GM23338 (cell line): Measurements from ENCODE around the gene SYNE2. TPM values are rescaled to one million over a fixed set of nuclear protein-coding genes. Genes with fewer than 3 reads are reported as not detected.

Experiments used
- ATAC-seq: fragments of 200-7000 bp; cut with Tn5 transposase; 3 replicates; pipeline ENCODE4 v1.9.1; 2020
- DNase-seq: peaks from one replicate; pipeline ENCODE4 v3.0.0-alpha.2; 2015; ENCODE audit warnings: low spot score
- H2AFZ ChIP-seq: fragments of 200-600 bp; sonication (generic); 2 replicates; pipeline ENCODE4 v1.8.0; 2016; ENCODE audit warnings: antibody characterized with exemption, mild to moderate bottlenecking, moderate library complexity
- H3F3A ChIP-seq: fragments of 200-600 bp; sonication (generic); replicated peaks from 2 replicates; pipeline ENCODE4 v1.8.0; 2017; ENCODE audit warnings: antibody characterized with exemption, mixed run types, low read depth
- H3K27ac ChIP-seq: fragments of 200-600 bp; sonication (generic); 2 replicates; pipeline ENCODE4 v1.6.1; 2016; ENCODE audit warnings: low read depth
- H3K27me3 ChIP-seq: fragments of 200-600 bp; sonication (generic); 2 replicates; pipeline ENCODE4 v1.8.0; 2016; ENCODE audit warnings: mild to moderate bottlenecking, mixed run types, moderate library complexity; ENCODE audit not compliant: insufficient read depth
- H3K36me3 ChIP-seq: fragments of 200-600 bp; sonication (generic); 2 replicates; pipeline ENCODE4 v1.8.0; 2016; ENCODE audit warnings: mild to moderate bottlenecking; ENCODE audit not compliant: insufficient read depth
- H3K4me1 ChIP-seq: fragments of 200-600 bp; sonication (generic); 2 replicates; pipeline ENCODE4 v1.8.0; 2016; ENCODE audit warnings: mild to moderate bottlenecking, moderate library complexity; ENCODE audit not compliant: insufficient read depth
- H3K4me2 ChIP-seq: fragments of 200-600 bp; sonication (generic); 2 replicates; pipeline ENCODE4 v1.7.1; 2017; ENCODE audit warnings: mixed run types
- H3K4me3 ChIP-seq: fragments of 200-600 bp; sonication (generic); 2 replicates; pipeline ENCODE4 v1.6.1; 2016; ENCODE audit warnings: mixed run types
- H3K79me2 ChIP-seq: fragments of 200-600 bp; sonication (generic); replicated peaks from 2 replicates; pipeline ENCODE4 v1.8.0; 2017; ENCODE audit warnings: mild to moderate bottlenecking; ENCODE audit not compliant: insufficient read depth
- H3K9me2 ChIP-seq: fragments of 200-600 bp; sonication (generic); 2 replicates; pipeline ENCODE4 v1.8.0; 2017; ENCODE audit not compliant: insufficient read depth
- H4K20me1 ChIP-seq: fragments of 200-600 bp; sonication (generic); replicated peaks from 2 replicates; pipeline ENCODE4 v1.8.0; 2017; ENCODE audit warnings: mild to moderate bottlenecking; ENCODE audit not compliant: insufficient read depth
- H3K27ac Mint-ChIP-seq: 2 replicates; pipeline ENCODE4 v1.8.0; 2020; ENCODE audit warnings: inconsistent platforms, mild to moderate bottlenecking, moderate library complexity, mixed read lengths
- H3K27me3 Mint-ChIP-seq: 3 replicates; pipeline ENCODE4 v1.8.0; 2022; ENCODE audit warnings: low read depth, mild to moderate bottlenecking, moderate library complexity, mixed read lengths, inconsistent platforms; ENCODE audit not compliant: insufficient read depth, poor library complexity
- H3K36me3 Mint-ChIP-seq: 3 replicates; pipeline ENCODE4 v1.8.0; 2021; ENCODE audit warnings: low read depth, mild to moderate bottlenecking, inconsistent platforms, moderate library complexity, mixed read lengths
- H3K4me1 Mint-ChIP-seq: 3 replicates; pipeline ENCODE4 v1.8.0; 2020; ENCODE audit warnings: mild to moderate bottlenecking, inconsistent platforms, mixed read lengths
- H3K4me3 Mint-ChIP-seq: 3 replicates; pipeline ENCODE4 v1.8.0; 2021; ENCODE audit warnings: moderate library complexity, mild to moderate bottlenecking, inconsistent platforms, mixed read lengths
- H3K9me3 Mint-ChIP-seq: 3 replicates; pipeline ENCODE4 v1.8.0; 2020; ENCODE audit warnings: moderate library complexity, mild to moderate bottlenecking, inconsistent platforms, mixed read lengths
- CREB1 ChIP-seq: fragments of 250-450 bp; sonication (Bioruptor Pico); IDR thresholded peaks from 2 replicates; pipeline ENCODE4 v1.5.0; 2020; ENCODE audit warnings: low read depth, mild to moderate bottlenecking, moderate library complexity
- EZH2 ChIP-seq: fragments of 200-600 bp; sonication (generic); IDR thresholded peaks from one replicate; pipeline ENCODE4 v1.8.0; 2017; ENCODE audit warnings: antibody characterized with exemption, mild to moderate bottlenecking, low read depth; ENCODE audit not compliant: unreplicated experiment
- EZH2phosphoT487 ChIP-seq: fragments of 200-600 bp; sonication (generic); IDR thresholded peaks from one replicate; pipeline ENCODE4 v1.8.1; 2018; ENCODE audit warnings: antibody characterized with exemption; ENCODE audit not compliant: unreplicated experiment
- JUNB ChIP-seq: IDR thresholded peaks from one replicate; pipeline ENCODE4 v1.6.1; 2016; ENCODE audit warnings: antibody characterized with exemption; ENCODE audit not compliant: unreplicated experiment
- NANOG ChIP-seq: IDR thresholded peaks from 2 replicates; pipeline ENCODE4 v1.6.1; 2016; ENCODE audit warnings: antibody characterized with exemption, borderline replicate concordance
- POLR2AphosphoS5 ChIP-seq: IDR thresholded peaks from 2 replicates; pipeline ENCODE4 v1.6.1; 2016; ENCODE audit warnings: antibody characterized with exemption, low read depth
- STAT1 ChIP-seq: IDR thresholded peaks from one replicate; pipeline ENCODE4 v1.6.1; 2016; ENCODE audit warnings: antibody characterized with exemption; ENCODE audit not compliant: unreplicated experiment
- ZNF114 ChIP-seq: fragments of 250-450 bp; sonication (Bioruptor Pico); IDR thresholded peaks from 2 replicates; pipeline ENCODE4 v1.5.0; 2020; ENCODE audit warnings: mild to moderate bottlenecking, moderate library complexity
- ZNF331 ChIP-seq: fragments of 250-450 bp; sonication (Bioruptor Pico); IDR thresholded peaks from 2 replicates; pipeline ENCODE4 v1.5.0; 2020; ENCODE audit warnings: low read depth, mild to moderate bottlenecking, moderate library complexity
- polyA plus RNA-seq: library from polyadenylated mRNA; unstranded; fragments of >200 nt; fragmentation: Nextera tagmentation; extraction: Ambion mirVana; gene quantifications from 2 replicates; pipeline ENCODE4 v1.2.1, GENCODE V29; 2016
- total RNA-seq: library from RNA; depleted of rRNA; stranded (reverse); fragments of >200 nt; shearing (Covaris generic); gene quantifications from 2 replicates; pipeline ENCODE4 v1.2.3, GENCODE V29; 2014
- TF ChIP-seq, protein P1 (sequence below): IDR thresholded peaks from 2 replicates; pipeline ENCODE4 v1.6.1; 2016; ENCODE audit warnings: antibody characterized with exemption
- TF ChIP-seq, protein P2 (sequence below), 2 experiments: fragments of 200-600 bp in 1 of 2; sonication (generic) in 1 of 2; conservative IDR thresholded peaks; 2 replicates each; pipeline versions ENCODE4 v1.5.1 to v1.6.1; 2016 to 2017; ENCODE audit warnings: antibody characterized with exemption in 2 of 2, low read depth in 2 of 2, mild to moderate bottlenecking in 2 of 2, moderate library complexity in 1 of 2
- TF ChIP-seq, protein P3 (sequence below): IDR thresholded peaks from one replicate; pipeline ENCODE4 v1.6.1; 2018; ENCODE audit warnings: antibody characterized with exemption; ENCODE audit not compliant: unreplicated experiment
- TF ChIP-seq, protein P4 (sequence below): fragments of 250-450 bp; sonication (Bioruptor Pico); IDR thresholded peaks from 2 replicates; pipeline ENCODE4 v1.5.0; 2020; ENCODE audit warnings: mild to moderate bottlenecking, moderate library complexity

Gene SYNE2
- total and polyA plus RNA-seq, 2 experiments from 2014 or later: 34.3 to 86.5 TPM

DNA sequence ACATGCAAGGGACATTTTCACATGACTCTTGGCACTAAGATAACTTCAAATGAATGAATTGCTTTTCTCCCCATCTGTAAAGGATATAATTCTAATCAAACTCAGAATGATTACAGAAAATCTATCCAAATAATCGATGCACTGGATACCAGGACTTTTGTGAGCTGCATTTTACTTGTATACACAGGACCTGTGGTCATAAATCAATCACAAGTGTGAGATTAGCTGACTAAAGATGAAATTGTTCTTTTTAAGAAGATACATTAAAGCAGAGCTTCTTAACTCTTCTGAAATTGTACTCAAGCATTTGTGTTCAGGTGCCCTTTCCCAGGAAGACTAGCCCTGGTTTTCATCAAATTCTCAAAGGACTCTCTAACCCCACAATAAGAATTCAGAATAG lies 375.1 kb downstream of the SYNE2 start:
- no peak for DNase-seq
- Histone ChIP-seq H3K4me1 (no peaks in the 10 kb centered on the region), H3K4me3 (no peak overlapping the region), H4K20me1 (no peaks in the 10 kb centered on the region), H3K27ac (no peak overlapping the region), H3K36me3 (peaks cover 29% of the 10 kb centered on the region; the same call in 1 of the 2 replicates), H3K4me2 (no peak overlapping the region), H3F3A (no peaks in the 10 kb centered on the region), H3K79me2 (no peaks in the 10 kb centered on the region), H3K9me2 (no peaks in the 10 kb centered on the region), H3K27me3 (no peaks in the 10 kb centered on the region), H2AFZ (no peak overlapping the region)
- Mint-ChIP-seq H3K4me1 (no peaks in the 10 kb centered on the region), H3K27ac (no peak overlapping the region), H3K27me3 (no peaks in the 10 kb centered on the region), H3K4me3 (no peak overlapping the region), H3K36me3 (peaks cover 41% of the 10 kb centered on the region), H3K9me3 (no peaks in the 10 kb centered on the region)
- TF ChIP-seq STAT1 (no peak), EZH2phosphoT487 (no peak), CREB1 (CRISPR knock-in tag) (no peak), POLR2AphosphoS5 (no peak), EZH2 (no peak), ZNF331 (CRISPR knock-in tag) (no peak), NANOG (no peak), JUNB (no peak), ZNF114 (CRISPR knock-in tag) (no peak)
- TF ChIP-seq, protein P1, sequence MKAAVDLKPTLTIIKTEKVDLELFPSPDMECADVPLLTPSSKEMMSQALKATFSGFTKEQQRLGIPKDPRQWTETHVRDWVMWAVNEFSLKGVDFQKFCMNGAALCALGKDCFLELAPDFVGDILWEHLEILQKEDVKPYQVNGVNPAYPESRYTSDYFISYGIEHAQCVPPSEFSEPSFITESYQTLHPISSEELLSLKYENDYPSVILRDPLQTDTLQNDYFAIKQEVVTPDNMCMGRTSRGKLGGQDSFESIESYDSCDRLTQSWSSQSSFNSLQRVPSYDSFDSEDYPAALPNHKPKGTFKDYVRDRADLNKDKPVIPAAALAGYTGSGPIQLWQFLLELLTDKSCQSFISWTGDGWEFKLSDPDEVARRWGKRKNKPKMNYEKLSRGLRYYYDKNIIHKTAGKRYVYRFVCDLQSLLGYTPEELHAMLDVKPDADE: no peak
- TF ChIP-seq, protein P2, sequence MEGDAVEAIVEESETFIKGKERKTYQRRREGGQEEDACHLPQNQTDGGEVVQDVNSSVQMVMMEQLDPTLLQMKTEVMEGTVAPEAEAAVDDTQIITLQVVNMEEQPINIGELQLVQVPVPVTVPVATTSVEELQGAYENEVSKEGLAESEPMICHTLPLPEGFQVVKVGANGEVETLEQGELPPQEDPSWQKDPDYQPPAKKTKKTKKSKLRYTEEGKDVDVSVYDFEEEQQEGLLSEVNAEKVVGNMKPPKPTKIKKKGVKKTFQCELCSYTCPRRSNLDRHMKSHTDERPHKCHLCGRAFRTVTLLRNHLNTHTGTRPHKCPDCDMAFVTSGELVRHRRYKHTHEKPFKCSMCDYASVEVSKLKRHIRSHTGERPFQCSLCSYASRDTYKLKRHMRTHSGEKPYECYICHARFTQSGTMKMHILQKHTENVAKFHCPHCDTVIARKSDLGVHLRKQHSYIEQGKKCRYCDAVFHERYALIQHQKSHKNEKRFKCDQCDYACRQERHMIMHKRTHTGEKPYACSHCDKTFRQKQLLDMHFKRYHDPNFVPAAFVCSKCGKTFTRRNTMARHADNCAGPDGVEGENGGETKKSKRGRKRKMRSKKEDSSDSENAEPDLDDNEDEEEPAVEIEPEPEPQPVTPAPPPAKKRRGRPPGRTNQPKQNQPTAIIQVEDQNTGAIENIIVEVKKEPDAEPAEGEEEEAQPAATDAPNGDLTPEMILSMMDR (conservative IDR thresholded peaks at IDR 0.05; ENCODE audit: low read depth in 2 of 2): no peak
- TF ChIP-seq, protein P3, sequence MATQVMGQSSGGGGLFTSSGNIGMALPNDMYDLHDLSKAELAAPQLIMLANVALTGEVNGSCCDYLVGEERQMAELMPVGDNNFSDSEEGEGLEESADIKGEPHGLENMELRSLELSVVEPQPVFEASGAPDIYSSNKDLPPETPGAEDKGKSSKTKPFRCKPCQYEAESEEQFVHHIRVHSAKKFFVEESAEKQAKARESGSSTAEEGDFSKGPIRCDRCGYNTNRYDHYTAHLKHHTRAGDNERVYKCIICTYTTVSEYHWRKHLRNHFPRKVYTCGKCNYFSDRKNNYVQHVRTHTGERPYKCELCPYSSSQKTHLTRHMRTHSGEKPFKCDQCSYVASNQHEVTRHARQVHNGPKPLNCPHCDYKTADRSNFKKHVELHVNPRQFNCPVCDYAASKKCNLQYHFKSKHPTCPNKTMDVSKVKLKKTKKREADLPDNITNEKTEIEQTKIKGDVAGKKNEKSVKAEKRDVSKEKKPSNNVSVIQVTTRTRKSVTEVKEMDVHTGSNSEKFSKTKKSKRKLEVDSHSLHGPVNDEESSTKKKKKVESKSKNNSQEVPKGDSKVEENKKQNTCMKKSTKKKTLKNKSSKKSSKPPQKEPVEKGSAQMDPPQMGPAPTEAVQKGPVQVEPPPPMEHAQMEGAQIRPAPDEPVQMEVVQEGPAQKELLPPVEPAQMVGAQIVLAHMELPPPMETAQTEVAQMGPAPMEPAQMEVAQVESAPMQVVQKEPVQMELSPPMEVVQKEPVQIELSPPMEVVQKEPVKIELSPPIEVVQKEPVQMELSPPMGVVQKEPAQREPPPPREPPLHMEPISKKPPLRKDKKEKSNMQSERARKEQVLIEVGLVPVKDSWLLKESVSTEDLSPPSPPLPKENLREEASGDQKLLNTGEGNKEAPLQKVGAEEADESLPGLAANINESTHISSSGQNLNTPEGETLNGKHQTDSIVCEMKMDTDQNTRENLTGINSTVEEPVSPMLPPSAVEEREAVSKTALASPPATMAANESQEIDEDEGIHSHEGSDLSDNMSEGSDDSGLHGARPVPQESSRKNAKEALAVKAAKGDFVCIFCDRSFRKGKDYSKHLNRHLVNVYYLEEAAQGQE: no peak
- TF ChIP-seq, protein P4, sequence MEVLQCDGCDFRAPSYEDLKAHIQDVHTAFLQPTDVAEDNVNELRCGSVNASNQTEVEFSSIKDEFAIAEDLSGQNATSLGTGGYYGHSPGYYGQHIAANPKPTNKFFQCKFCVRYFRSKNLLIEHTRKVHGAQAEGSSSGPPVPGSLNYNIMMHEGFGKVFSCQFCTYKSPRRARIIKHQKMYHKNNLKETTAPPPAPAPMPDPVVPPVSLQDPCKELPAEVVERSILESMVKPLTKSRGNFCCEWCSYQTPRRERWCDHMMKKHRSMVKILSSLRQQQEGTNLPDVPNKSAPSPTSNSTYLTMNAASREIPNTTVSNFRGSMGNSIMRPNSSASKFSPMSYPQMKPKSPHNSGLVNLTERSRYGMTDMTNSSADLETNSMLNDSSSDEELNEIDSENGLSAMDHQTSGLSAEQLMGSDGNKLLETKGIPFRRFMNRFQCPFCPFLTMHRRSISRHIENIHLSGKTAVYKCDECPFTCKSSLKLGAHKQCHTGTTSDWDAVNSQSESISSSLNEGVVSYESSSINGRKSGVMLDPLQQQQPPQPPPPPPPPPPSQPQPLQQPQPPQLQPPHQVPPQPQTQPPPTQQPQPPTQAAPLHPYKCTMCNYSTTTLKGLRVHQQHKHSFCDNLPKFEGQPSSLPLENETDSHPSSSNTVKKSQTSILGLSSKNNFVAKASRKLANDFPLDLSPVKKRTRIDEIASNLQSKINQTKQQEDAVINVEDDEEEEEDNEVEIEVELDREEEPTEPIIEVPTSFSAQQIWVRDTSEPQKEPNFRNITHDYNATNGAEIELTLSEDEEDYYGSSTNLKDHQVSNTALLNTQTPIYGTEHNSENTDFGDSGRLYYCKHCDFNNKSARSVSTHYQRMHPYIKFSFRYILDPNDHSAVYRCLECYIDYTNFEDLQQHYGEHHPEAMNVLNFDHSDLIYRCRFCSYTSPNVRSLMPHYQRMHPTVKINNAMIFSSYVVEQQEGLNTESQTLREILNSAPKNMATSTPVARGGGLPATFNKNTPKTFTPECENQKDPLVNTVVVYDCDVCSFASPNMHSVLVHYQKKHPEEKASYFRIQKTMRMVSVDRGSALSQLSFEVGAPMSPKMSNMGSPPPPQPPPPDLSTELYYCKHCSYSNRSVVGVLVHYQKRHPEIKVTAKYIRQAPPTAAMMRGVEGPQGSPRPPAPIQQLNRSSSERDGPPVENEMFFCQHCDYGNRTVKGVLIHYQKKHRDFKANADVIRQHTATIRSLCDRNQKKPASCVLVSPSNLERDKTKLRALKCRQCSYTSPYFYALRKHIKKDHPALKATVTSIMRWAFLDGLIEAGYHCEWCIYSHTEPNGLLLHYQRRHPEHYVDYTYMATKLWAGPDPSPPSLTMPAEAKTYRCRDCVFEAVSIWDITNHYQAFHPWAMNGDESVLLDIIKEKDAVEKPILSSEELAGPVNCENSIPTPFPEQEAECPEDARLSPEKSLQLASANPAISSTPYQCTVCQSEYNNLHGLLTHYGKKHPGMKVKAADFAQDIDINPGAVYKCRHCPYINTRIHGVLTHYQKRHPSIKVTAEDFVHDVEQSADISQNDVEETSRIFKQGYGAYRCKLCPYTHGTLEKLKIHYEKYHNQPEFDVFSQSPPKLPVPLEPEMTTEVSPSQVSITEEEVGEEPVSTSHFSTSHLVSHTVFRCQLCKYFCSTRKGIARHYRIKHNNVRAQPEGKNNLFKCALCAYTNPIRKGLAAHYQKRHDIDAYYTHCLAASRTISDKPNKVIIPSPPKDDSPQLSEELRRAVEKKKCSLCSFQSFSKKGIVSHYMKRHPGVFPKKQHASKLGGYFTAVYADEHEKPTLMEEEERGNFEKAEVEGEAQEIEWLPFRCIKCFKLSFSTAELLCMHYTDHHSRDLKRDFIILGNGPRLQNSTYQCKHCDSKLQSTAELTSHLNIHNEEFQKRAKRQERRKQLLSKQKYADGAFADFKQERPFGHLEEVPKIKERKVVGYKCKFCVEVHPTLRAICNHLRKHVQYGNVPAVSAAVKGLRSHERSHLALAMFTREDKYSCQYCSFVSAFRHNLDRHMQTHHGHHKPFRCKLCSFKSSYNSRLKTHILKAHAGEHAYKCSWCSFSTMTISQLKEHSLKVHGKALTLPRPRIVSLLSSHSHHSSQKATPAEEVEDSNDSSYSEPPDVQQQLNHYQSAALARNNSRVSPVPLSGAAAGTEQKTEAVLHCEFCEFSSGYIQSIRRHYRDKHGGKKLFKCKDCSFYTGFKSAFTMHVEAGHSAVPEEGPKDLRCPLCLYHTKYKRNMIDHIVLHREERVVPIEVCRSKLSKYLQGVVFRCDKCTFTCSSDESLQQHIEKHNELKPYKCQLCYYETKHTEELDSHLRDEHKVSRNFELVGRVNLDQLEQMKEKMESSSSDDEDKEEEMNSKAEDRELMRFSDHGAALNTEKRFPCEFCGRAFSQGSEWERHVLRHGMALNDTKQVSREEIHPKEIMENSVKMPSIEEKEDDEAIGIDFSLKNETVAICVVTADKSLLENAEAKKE (CRISPR knock-in tag): no peak
- no peak for ATAC-seq
